ENCODE measurements around the gene TSPEAR.

Gene TSPEAR

GRCh38 chr21:44590311-44590721 lies 121.1 kb downstream of the TSPEAR start:
- TF ChIP-seq, protein P1, sequence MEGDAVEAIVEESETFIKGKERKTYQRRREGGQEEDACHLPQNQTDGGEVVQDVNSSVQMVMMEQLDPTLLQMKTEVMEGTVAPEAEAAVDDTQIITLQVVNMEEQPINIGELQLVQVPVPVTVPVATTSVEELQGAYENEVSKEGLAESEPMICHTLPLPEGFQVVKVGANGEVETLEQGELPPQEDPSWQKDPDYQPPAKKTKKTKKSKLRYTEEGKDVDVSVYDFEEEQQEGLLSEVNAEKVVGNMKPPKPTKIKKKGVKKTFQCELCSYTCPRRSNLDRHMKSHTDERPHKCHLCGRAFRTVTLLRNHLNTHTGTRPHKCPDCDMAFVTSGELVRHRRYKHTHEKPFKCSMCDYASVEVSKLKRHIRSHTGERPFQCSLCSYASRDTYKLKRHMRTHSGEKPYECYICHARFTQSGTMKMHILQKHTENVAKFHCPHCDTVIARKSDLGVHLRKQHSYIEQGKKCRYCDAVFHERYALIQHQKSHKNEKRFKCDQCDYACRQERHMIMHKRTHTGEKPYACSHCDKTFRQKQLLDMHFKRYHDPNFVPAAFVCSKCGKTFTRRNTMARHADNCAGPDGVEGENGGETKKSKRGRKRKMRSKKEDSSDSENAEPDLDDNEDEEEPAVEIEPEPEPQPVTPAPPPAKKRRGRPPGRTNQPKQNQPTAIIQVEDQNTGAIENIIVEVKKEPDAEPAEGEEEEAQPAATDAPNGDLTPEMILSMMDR (IDR thresholded peaks at IDR 0.05; ENCODE audit: low read depth, low read length, missing control alignments), result no peak
- H3K4me3 ChIP-seq (replicated peaks; ENCODE audit: low read depth, low read length), result no peak overlapping the region
- DNase-seq (ENCODE audit: extremely low read depth, low read depth), result no peak

DNA sequence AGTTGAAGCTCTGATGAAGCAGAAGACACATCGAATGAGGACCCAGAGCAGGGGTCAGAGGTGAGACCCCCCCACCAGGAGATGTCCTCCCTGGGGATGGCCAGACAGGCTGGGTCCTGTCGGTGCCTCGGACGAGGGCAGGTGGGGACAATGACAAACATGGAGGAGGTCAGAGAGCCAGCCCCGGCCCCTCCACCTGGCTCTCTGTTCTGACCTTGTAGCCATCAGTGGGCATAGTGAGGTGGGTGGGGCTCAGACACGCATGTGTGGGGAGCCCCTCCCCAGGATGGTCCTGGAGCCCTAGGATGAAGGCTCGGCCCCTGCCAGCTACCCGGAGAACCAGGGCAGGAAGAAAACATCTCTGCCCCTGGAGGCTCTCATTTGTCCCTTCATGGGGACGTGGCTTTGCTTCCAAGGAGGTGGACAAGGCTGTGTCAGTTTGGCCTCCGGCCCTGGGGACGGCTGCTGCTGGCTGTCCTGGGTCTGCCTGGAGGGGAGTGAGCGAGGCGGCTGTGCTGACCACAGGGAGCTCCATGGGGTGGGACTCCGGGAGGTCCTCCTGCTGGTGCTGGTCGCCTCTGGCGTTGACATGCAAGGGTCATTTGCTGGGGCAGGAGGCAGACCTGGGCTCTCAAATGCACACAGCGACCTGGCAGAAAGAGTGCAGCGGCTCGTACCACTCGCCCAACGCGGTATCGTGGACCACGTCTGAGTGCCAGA lies 121.6 kb downstream of the TSPEAR start:
- H3K4me3 ChIP-seq (replicated peaks; ENCODE audit: low read depth, low read length), result no peak overlapping the region
- TF ChIP-seq, protein P1 (IDR thresholded peaks at IDR 0.05; ENCODE audit: low read depth, low read length, missing control alignments), result no peak
- no peak for DNase-seq (ENCODE audit: extremely low read depth, low read depth)

DNA sequence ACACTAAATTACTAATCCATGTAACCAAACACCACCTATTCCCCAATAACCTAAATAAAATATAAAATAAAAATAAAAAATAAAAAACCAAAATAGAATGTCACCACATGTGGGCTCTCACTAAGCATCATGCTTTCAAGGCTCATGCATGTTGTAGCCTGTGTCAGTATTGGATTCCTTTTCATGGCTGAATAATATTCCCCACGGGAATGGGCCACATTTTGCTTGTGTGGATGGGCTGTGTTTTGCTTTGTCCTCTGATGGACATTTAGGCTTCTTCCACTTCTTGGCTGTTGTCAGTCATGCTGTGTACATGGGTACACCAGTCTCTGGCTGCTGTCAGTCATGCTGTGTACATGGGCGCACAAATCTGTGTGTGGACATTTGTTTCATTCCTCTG lies 122.3 kb downstream of the TSPEAR start:
- DNase-seq (ENCODE audit: extremely low read depth, low read depth), result no peak
- no peak overlapping the region for H3K4me3 ChIP-seq (replicated peaks; ENCODE audit: low read depth, low read length)
- TF ChIP-seq, protein P1 (IDR thresholded peaks at IDR 0.05; ENCODE audit: low read depth, low read length, missing control alignments), result no peak

- TF ChIP-seq, protein P1 (IDR thresholded peaks at IDR 0.05; ENCODE audit: low read depth, low read length, missing control alignments), result no peak
- no peak overlapping the region for H3K4me3 ChIP-seq (replicated peaks; ENCODE audit: low read depth, low read length)
- DNase-seq (ENCODE audit: extremely low read depth, low read depth), result no peak
Observed at GRCh38 chr21:44585892-44586291, 125.5 kb downstream of the TSPEAR start.

GRCh38 chr21:44583800-44584147 lies 127.6 kb downstream of the TSPEAR start:
- TF ChIP-seq, protein P1 (IDR thresholded peaks at IDR 0.05; ENCODE audit: low read depth, low read length, missing control alignments), result no peak
- no peak overlapping the region for H3K4me3 ChIP-seq (replicated peaks; ENCODE audit: low read depth, low read length)
- no peak for DNase-seq (ENCODE audit: extremely low read depth, low read depth)

DNA sequence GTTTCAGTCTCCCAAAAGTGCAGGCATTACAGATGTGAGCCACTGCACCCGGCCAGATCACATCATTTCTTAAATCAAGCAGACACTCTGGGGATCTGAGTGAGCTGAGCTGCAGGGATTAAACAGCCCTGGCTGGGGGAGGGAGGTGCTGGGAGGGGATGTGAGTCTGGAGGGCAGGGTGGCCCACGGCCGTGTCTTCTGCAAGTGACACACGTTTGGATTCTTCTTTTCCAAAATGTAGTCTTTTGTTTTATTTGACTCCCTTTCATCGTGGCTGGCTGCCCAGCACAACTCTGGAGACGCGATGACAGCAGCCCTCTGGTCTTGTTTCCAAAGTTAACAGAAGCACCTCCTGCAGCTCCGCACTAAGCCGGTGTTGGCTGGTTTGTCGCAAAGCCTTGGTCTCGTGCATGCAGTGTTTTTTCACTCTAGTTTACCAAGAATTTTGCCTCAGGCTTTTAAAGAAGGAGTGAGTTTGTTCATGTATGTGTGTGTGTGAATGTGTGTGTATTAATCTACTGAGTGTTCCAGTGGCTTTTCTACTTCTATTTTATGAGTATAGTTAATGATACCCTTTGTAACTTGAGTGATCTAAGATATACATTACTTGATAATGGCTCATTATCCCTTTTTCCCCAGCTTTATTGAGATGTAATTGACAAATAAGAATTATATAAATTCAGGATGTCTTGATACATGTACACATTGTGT lies 128.1 kb downstream of the TSPEAR start:
- no peak for DNase-seq (ENCODE audit: extremely low read depth, low read depth)
- H3K4me3 ChIP-seq (replicated peaks; ENCODE audit: low read depth, low read length), result no peak overlapping the region
- TF ChIP-seq, protein P1 (IDR thresholded peaks at IDR 0.05; ENCODE audit: low read depth, low read length, missing control alignments), result no peak
